Activated T-cell treated with anti-CD3 and anti-CD28 coated beads for 48 hours (primary cell): ENCODE results near the gene KLHL1.

ENCODE experiments used
- DNase-seq: peaks from one replicate; pipeline ENCODE4 v3.0.0-alpha.2; 2020; ENCODE audit warnings: low read depth

The KLHL1 gene

GRCh38 chr13:69857183-69857821 lies 250.9 kb downstream of the KLHL1 start:
- no peak for DNase-seq

DNA sequence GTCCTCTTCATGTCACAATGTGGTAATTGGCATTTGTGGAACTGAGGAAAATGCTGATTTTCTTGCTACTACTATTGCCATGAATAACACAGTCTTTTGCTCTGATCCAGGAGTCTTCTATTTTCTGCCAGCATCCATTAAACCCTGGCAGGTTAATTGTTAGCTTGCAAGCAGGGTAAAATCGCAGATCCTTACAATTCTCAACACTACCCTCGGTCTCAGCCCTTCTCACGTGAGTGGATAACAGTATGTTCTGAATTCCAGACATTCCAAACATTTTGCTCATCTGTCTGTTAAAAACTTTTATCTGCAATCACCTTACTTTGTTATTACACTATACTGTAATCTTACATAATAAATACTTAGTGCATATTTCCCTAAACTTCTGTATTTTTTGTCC lies 251.9 kb downstream of the KLHL1 start:
- no peak for DNase-seq

DNA sequence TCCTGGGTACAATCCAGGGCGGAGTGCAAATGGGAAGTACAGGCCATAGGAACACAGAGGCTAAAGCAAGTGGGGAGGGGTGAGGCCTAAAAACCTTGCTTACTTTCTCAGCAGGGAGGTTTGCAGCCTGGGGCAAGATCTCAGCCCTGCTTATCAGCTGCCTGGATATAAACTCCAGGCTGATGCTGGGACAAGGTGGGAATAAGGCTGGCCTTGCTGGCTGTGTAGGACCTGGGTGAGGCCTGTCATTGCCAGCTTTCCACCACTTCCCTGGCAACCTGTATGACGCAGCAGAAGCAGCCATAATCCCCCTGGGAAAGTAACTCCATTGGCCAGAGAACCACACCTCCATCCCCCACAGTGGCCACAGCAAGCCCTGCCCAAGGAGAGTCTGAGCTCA lies 279.7 kb downstream of the KLHL1 start:
- no peak for DNase-seq

DNA sequence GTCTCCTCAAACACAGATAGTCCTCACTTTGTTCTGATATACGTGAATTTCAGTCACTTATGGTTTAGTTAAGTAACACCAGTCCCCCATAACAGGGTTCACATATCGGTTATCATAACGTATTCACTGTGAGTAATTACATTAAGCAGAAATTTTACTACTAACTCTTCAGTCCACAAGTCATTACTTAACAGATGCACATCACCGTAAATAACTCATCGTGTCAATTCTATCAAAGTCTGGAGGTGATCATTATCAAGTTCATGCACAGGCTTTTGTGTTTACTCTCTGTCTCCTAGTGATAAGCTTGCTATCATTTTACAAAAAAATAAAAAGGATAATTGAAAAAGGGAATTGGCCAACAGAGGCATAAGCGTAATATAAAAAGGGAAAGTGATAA lies 288.1 kb downstream of the KLHL1 start:
- DNase-seq = no peak

- DNase-seq = no peak
Observed at GRCh38 chr13:69817333-69817869, 290.9 kb downstream of the KLHL1 start.

DNA sequence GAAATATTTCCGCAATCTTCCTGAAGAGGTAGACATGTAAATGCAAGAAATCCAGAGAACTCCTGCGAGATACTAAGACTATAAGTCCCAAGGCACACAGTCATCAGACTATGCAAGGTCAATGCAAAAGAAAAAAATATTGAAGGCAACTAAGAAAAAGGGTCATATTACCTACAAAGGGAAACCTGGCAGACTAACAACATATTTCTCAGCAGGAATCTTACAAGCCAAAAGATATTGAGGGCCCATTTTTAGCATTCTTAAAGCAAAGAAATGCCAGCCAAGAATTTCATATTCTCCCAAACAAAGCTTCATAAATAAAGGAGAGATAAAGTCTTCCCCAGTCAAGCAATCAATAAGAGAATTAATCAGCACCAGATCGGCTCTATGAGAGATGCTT lies 299.1 kb downstream of the KLHL1 start:
- no peak for DNase-seq

- no peak for DNase-seq
Observed at GRCh38 chr13:69796256-69796655, 312.0 kb downstream of the KLHL1 start.

DNA sequence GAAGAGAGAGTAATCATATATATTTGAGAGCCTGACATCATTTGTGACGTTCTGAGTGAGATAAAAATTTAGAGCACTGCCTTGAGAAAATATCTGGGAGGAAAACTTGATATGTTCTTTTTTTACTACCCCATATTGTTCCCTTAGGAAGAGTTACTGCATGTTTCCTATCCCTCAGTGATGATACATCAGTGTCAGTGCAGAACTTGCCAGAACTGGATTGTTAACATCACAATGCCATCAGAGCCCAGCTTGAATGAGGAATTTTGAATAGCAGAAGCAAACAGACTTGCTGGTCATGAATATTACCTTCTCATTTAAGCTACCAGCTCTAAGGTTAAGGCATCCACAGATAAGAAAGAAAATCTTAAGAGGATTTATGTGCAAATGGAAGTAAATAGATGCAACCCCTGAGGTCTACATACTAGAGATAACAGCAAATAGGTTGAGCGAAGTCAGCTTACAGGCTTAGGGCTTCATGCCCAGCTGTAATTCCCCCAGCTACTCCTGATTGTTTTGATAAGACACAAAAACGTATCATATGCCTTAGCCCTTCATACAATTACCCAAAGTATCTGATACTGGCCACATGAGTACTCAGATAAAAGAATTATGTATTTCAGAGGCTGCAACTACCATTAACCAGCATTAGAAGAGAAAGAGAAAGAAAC lies 314.3 kb downstream of the KLHL1 start:
- no peak for DNase-seq

- DNase-seq = no peak
Observed at GRCh38 chr13:69776937-69777336, 331.3 kb downstream of the KLHL1 start.

DNA sequence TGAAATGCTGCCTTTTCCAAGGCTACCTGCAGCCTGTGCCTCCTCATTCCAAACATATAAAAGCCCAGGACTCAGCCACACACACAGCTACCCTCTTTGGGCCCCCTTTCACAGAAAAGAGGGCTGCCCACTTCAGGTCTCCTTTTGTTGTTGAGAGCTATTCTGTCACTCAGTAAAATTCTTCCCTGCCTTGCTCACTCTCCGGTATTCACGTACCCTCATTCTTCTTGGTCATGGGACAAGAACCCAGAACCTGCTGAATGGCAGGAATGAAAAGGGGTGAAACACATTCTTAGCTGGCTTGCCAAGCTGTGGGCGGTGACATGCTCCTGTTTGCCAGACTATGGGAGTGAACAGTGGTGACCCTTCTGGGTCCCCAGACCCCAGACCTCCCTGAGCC lies 338.6 kb downstream of the KLHL1 start:
- no peak for DNase-seq

GRCh38 chr13:69761581-69761980 lies 346.7 kb downstream of the KLHL1 start:
- DNase-seq = no peak

GRCh38 chr13:69755101-69755500 lies 353.2 kb downstream of the KLHL1 start:
- no peak for DNase-seq

- no peak for DNase-seq
Observed at GRCh38 chr13:69751259-69751658, 357.0 kb downstream of the KLHL1 start.

- no peak for DNase-seq
Observed at GRCh38 chr13:69737129-69737935, 370.9 kb downstream of the KLHL1 start.

GRCh38 chr13:69721631-69722030 lies 386.6 kb downstream of the KLHL1 start:
- DNase-seq = no peak

GRCh38 chr13:69720278-69720983 lies 387.8 kb downstream of the KLHL1 start:
- DNase-seq = no peak

- no peak for DNase-seq
Observed at GRCh38 chr13:69706807-69707206, 401.4 kb downstream of the KLHL1 start.

GRCh38 chr13:69704311-69704710 lies 403.9 kb downstream of the KLHL1 start:
- DNase-seq = no peak

GRCh38 chr13:69690999-69691398 lies 417.3 kb downstream of the KLHL1 start:
- DNase-seq = no peak

GRCh38 chr13:69683921-69684686 lies 424.1 kb downstream of the KLHL1 start:
- DNase-seq = no peak

DNA sequence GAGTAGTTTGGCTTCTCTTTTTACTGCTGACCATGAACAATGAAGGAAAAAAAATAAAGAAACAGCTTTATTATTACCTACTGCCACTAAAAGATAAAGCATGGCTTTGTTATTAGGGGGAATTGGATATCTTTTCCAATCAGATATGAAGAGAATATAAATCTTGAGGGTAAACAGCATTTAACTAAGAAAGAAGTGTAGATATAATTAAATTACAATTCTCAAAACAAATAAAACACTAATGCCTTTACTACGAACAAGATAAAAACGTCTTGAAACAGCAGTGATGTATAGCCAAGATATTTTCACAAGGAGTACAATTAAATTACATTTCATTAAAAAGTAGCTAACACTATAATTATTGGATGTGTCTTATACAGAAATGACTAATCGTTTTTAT lies 426.5 kb downstream of the KLHL1 start:
- no peak for DNase-seq

GRCh38 chr13:69677343-69677742 lies 430.9 kb downstream of the KLHL1 start:
- no peak for DNase-seq
